GM10266 (cell line): ENCODE results near the gene SERGEF.

Experiments
- DNase-seq: peaks from one replicate; pipeline ENCODE4 v3.0.0; 2012; ENCODE audit errors: extremely low spot score
- TF ChIP-seq, protein P1 (sequence below): IDR thresholded peaks from 2 replicates; pipeline ENCODE4 v1.5.1; 2012; ENCODE audit warnings: mild to moderate bottlenecking, low read depth; ENCODE audit not compliant: control insufficient read depth, insufficient read depth; ENCODE audit errors: missing control alignments

Gene SERGEF

DNA sequence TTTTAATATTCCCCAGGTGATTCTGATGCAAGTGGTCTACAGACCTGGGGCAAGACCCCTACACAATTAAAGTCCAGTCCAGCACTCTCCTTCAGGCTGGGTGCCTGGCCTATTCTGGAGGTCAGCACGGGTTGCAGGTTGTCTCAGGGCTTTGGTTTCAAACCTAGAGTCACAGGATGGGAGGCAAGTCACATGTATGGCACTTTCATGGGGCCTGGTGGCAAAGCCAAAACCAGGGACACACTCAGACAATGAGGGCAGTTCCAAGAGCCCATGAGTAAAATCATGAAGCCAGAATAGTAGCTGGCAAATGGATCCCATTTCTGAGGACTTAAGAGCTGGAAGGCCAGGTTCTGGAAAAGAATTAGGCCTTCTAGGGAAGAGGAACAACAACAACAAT is 181.6 kb downstream of the SERGEF start:
- DNase-seq: no peak
- TF ChIP-seq, protein P1, sequence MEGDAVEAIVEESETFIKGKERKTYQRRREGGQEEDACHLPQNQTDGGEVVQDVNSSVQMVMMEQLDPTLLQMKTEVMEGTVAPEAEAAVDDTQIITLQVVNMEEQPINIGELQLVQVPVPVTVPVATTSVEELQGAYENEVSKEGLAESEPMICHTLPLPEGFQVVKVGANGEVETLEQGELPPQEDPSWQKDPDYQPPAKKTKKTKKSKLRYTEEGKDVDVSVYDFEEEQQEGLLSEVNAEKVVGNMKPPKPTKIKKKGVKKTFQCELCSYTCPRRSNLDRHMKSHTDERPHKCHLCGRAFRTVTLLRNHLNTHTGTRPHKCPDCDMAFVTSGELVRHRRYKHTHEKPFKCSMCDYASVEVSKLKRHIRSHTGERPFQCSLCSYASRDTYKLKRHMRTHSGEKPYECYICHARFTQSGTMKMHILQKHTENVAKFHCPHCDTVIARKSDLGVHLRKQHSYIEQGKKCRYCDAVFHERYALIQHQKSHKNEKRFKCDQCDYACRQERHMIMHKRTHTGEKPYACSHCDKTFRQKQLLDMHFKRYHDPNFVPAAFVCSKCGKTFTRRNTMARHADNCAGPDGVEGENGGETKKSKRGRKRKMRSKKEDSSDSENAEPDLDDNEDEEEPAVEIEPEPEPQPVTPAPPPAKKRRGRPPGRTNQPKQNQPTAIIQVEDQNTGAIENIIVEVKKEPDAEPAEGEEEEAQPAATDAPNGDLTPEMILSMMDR: no peak

- no peak for DNase-seq
- TF ChIP-seq, protein P1: no peak
These were observed 184.5 kb downstream of the SERGEF start for GRCh38 chr11:17828311-17828751.

DNA sequence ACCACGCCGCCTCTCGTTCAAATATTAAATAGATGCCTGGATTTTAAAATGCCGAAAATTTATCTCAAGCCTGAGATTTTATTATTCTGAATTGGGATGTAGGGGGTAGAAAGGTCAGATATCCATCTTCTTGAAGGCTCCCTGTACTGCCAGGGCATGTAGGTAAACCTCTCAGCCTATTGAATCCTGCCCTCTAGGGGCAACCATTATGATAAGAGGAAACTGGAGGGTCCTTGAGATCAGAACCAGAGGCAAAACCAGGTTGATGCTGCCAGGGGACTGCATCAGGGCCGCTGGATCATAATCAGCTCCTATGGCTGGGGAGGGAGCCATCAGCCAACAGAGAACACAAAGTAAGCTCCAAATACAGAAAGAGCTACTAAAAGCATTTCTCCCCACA is 185.8 kb downstream of the SERGEF start:
- no peak for DNase-seq

DNA sequence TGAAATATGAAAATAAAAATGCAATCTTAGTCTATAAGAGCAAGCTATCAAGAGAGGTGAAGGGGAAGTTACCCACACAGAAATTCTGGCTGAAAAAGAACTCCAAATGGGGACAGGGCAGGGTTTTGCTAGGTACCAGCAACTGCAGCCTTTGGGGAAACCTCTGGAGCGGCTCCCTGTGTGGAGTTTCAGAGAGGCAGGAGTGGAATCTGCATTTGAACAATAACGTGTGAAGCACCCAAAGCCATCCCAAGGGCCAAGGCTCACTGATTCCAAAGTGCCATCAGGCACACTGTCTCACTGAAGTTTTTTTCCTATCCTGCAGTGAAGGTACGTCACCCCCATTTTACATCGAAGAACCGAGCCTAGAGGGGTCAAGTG is 190.5 kb downstream of the SERGEF start:
- no peak for DNase-seq
- TF ChIP-seq, protein P1: no peak

More for the DNA sequence above, 185.8 kb downstream of the SERGEF start:
- TF ChIP-seq, protein P1: no peak

- DNase-seq: no peak
- TF ChIP-seq, protein P1: no peak
These were observed 191.0 kb downstream of the SERGEF start for GRCh38 chr11:17821648-17822400.

DNA sequence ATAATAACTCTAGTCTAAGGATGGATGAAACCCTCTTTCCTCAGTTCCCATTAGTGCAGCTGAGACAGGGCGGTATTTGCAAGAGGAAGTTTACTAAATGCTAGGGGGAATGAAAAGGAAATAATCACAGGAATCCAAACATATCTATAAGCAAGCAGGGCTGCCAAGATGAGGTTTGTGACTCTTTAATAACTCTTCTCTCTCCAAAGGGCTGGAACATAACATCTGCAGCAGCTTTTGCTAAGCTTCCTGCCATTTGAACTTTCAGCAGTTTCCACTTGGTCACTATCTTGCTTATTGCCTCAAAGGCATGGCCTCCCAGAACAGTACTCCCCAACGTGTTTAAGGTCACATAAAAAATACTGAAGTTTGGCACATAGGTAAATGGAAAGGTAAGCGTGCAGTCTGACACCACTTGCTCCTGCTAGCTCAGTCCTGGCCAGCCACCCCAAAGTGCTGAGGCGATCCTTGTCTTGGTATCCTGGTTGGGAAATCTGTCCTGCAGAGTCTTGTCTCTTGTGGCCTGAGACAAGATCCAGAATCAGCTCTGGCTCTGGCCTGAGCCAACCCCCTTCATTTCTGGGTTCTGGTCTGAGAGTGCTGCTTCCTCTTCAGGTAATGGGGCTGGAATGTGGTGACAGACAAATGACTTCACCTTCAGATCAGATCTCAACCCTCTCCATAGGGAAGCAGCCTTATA is 196.5 kb downstream of the SERGEF start:
- TF ChIP-seq, protein P1: no peak
- DNase-seq: no peak

GRCh38 chr11:17814546-17814945 is 198.3 kb downstream of the SERGEF start:
- TF ChIP-seq, protein P1: no peak
- no peak for DNase-seq
